NCI-H69 (cell line): ENCODE measurements around the gene ZNF521.
A peak's percentile ranks its signal among the peaks of the same experiment; 100 is the strongest.

ENCODE experiments used
- DNase-seq: peaks from one replicate; lab custom pipeline; 2025; lab: John Stamatoyannopoulos, UW

ZNF521 gene

DNA sequence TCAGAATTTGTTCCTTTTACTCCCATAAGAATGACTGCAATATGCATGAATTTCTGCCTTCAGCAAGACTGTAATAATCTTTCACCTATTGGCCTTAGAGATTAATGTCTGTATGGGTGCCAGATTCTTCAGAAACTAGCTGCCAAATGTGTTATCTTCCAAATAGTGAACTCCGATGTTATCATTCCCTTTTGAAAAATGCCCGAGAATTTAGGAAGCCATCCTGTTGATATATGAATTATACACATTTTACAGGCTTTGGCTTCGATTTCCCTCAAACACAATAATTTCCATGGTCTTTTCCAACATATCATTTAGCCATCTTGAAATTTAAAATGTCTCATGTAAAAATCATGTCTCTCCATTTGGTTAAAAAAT, 101.5 kb downstream of the ZNF521 start:
- no peak for DNase-seq

DNA sequence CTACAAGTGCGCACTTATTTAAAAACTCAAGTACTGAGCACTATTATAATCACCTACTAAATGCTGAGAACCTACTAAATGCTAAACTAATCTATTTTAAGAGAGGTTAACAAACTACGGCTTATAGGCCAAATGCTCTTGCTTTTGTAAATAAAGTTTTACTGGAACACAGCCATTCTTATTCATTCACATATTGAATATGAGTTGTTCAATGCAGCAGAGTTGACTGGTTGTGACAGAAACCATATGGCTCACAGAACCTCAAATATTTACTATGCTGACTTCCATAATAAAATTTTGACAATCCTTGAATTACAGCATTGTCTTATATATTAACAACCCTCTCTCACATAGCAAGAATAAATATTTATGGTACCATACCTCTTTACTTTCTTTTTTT, 103.2 kb downstream of the ZNF521 start:
- DNase-seq: peak; percentile 70

DNA sequence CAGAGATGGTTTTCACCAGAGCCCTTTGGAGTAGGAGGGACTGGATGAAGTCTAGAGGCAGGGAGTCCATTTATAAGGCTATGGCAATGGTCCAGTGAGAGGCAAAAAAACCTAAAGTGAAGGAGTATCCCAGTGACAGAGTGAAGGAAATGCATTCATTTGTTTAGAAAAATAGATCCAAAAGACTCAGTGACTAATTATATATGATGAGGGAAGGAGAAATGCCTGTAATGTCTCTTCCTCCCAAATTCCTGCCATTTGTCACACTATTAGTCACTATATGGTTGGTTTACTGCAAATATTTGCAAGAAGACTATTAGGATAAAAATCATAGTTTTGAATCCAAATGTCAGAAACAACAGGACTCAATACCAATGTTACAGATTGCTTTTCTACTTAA, 104.2 kb downstream of the ZNF521 start:
- no peak for DNase-seq

DNA sequence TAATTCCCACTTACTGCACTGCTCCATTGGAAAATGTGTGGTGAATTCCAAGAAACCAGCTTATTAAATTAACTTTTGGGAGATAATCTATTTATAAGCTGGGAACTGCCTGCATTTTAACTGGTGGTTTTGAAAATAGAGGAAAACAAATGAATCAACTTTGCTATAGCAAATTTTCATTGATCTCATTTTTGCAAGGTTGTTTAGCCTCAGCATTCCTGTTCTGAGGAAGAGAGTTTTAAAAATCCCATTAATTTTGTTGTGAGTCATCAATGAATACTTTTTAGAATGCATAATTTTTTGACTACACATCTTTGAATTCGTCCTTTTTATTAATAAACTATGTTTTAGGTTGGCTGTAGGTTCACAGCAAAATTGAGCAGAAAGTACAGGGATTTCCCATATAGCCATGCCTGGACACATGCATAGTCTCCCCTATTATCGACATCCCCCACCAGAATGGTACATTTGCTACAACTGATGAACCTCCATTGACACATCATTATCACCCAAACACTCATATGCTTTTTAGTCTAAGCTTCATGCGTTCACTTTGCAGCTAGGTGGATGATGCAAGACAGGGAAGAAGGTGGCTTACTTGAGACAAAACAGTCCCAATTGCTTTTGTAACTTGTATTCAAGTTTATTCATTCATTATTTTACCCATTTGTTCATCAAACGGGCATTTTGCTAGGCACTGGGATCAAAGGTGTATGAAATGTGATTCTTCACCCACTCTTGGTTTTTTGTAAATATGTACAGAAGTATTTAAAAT, 106.9 kb downstream of the ZNF521 start:
- DNase-seq: no peak

DNA sequence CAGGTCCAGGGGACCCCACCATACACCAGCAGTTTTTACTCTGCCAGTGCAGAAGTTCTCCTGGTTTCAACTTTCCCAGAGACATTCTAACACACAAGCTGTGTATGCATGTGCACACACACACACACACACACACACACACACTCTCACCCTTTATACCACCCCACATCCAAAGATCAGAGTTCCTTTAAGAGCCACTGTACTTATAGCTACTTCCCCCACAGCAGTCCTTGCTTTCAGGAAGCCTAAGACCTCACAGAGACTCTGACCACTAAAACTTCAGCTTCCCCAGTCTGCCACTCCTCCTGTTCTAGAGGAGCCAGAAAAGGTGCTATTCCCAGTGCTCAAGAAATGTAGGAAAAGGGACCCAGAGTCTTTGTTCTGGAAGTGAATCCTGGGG, 107.8 kb downstream of the ZNF521 start:
- DNase-seq: no peak

DNA sequence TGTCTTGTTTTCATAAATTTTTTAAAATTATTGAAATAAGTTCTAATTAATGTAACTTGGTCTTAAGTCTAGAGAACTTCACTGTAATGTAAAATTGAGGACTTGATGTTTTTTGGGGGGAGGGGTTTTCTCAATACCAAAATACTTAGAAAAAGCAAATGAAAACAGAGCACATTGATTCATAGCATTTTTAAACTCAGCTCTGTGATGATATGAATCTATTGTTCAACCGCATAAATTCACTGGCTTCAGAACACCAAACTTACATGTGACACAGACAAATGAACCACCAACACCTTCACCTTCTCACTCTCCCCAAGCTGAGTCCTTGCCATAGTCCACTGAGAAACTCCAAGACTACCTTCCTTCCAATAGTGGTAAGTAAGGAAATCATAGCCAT, 108.2 kb downstream of the ZNF521 start:
- DNase-seq: no peak

DNA sequence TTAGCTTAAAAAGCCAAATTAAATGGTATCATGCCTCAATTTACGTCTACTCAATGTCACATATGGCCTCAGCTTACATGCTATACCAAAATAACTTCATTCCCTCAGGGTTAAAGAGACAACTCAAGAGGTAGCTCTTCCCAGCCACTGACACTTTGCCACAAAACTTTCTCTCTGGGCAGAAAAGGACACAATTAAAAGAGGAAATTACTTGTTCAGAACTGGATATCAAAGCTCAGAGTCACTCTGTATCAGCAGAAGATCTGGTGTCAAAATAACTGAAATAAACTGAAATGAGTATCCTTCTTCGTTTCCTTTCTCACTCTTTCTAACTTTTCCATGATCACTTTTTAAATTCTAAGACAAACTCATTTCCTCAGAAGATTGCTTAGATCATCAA, 108.7 kb downstream of the ZNF521 start:
- DNase-seq: no peak

DNA sequence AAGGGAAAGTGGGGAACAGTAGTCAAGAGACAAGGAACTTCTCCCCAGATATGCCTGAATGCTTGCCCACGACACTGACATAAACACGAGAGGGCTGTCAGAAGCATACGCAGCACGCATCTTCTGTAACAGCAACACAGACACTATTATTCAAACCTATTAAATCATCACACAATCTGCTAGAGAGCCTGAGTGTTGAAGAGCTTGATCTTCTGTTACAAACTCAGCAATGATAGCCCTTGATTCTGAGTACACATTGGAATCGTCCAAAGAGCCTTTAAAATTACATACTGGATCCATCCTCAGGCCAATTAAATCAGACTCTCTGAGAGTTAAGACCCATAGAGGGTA, 111.6 kb downstream of the ZNF521 start:
- peak; percentile 43 for DNase-seq

DNA sequence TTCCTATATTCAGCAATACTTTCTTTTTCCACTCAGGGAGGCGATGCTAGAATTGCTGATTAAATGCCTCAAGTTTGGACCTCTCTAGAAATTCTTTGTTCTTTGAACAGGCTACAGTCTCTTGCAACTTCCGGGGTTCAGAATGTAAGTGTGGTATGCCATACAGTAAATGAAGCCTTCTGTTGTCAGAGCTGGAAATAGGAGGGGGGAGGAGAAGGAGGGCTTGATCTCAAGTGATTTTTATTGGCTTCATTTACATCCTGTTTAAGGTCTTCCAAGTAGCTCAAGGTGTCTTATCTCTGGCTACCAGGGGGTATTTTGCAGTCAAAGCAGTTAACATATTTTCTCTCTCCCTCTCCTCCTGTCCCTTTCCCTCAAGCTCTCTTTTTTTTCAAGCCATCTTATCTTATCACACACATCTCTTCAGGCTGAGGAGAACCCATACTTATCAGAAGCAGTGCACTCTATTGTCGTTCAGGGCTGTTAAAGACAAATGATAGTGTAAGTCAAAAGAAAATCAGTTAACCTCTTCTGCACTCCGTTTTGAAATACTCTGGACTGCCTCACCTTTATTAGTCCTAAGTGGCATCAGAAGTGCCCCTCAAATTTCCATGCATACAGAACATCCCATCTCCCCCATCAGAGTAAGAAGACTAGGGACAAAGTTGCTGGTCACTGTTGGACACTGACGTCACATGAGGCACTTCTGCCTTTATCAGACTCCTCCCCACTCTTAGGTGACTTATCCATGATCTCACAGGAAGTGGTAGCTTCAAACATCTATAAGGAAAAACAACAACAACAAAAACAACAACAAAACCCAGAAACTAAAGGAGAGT, 112.2 kb downstream of the ZNF521 start:
- DNase-seq: no peak

DNA sequence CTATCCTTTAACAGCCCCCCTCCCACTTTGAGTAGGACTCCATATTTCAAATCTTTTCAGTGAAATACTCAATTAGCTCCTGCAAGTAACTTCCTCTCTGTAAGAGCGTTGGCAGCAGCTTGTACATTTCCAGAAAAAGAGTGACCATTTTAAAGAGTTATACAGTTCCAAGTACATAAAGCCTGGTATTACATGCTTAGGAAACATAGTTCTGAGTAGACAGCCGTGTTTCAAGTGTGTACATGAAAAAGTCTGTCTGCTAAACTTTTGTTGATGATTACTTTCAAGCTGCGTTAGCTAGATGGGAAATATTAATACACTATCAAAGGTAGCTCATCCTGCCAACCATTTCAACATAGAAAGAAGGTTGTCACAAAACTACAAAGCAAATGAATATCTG, 112.8 kb downstream of the ZNF521 start:
- DNase-seq: no peak

DNA sequence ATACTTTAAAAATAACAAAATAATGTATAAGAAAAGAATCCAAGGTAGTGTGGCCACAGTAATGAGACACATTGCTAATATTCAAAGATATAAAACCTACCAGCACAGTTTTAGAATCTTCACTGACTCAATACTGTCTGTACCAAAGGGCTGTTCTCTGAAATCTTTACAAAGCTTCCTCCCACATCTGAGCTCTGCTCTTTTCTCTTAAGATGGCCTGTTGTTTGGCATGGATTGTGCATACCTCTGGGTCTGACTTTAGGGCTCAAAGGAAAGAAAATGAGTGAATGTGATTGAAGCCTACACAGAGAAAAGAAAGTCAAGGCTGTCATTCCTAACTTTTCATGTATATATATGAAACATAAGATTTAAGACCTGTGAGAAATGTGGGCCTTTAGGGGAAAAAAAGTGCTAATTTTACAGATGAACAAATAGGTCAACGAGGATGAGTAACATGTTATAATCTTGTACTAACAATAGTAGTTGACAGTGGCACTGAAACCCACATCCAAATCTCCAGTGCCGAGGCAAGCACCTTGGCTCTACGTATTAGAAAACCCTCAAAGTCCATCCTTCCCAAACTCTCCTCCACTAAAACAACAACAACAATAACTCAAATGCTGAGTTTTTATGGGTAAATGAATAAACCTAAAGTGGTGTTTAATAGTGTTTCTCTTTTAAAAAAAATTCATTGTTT, 114.2 kb downstream of the ZNF521 start:
- no peak for DNase-seq

DNA sequence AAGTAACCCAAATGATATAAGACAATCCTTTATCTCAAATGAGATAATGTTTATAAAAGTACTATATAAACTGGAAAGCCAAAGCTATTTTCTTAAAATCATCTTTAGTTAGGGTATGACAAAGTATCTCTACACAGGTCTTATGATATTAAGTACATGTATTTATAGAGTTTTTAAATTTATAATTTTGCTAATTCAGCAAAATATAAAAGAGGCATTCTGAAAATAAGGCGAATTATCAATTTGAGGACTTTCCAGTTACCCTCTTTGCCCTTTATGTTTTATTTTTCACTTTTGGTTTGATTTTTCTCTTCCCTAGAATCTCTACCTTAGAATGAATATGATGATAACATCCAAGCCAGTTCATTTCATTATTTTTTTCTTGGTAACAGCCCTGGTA, 115.2 kb downstream of the ZNF521 start:
- DNase-seq: no peak

DNA sequence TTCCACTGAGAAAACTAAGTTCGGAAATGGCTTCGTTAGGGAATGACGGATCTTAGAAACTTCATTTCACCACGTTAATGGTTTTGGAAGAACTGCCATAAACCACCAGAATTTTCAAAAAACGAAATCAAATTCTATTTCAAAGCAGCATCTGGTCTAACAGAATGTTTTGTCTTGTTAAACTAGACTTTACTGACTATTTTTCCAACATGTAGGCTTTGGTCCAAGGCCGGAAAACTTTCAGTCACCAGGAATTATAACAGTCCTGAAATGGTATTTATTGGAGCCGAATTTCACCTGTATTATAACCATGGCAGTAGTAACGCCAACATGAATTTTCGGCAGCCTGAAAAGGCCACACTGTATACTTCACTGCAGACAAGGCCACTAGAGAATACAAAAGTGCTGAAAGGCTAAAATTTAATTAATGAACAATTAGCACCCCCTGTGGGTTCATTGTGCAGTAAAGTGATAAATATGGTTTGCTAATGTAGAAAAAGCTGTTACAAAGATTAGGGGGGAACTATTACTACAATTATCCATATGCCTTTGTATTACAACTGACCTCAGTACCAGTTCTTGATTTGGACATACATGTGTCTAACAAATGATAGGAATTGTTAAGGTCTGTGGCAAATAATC, 116.4 kb downstream of the ZNF521 start:
- DNase-seq: peak; percentile 88

DNA sequence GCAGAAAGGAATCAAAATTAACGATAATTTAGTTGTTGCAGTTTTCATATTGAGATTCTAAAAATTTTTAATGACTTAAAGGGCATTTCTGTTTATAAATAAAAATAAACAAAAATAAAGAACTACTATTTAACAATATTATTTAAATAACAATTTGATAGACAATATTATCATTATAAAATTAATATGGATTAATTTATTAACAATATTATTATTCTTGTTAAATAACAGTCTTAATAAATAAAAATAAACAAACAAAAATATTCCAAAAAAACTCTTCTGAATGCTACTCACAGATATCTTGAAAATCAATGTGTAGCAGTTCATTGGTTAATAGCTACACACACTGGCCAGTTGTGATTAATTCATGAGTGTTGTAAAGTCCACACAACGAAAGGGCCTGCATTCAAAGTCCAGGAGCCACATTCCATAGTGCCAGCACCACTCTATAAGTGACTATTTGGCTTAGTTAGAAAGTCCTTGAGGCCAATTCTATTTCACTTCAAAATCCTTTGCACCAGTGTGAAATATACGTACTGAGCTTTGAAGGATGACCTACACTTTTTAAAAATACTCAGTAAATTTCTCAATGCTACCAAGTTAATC, 117.1 kb downstream of the ZNF521 start:
- DNase-seq: peak; percentile 27

DNA sequence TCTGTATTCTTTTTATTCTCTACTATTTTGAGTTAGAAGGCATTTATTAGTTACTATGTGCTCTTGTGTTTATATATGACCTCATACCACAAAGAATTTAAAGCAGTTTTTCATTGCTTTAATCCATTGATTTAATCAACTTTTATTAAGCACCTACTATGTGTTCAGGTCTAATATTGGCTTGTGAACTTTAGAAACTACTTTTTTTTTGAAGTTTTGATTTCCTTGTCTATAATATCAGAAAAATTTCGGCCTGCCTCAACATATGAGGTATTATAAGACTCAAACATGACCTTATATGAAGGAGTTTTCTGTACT, 117.7 kb downstream of the ZNF521 start:
- no peak for DNase-seq

DNA sequence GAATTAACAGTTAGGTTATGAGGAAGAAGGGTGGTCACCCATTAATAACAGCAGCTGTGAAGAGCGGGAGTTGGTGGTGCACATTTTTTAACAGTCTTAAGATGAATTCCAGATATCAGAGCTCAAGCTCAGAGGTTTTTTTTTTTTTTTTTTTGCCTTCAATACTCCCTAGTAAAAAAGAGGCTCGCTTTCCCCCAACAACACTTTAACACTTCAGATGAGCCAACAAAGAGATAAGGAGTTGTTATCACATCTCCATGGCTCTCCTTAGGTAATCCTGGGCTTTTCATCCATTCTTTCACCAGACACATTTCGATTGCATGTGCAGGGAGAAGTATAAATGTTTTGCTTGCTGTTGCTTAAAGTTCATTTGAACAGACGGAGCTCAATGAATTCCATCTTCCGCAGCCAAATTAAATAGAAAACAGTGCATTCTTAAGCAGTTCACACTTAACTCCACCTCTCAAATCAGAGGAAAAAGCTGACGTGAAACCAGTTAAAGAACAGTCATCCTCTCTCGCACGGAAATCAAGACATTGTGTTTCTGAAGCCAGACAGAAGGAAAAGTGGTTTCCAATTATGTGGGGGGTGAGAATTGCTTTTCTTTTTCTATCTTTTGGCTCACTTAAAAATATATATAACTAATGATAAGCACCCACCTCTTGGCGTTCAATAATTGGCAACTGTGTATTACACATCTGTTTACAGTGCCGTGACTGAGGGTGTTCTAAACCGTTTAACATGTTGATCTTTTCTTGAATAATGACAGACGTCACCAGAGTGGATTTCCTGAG, 118.2 kb downstream of the ZNF521 start:
- DNase-seq: no peak

DNA sequence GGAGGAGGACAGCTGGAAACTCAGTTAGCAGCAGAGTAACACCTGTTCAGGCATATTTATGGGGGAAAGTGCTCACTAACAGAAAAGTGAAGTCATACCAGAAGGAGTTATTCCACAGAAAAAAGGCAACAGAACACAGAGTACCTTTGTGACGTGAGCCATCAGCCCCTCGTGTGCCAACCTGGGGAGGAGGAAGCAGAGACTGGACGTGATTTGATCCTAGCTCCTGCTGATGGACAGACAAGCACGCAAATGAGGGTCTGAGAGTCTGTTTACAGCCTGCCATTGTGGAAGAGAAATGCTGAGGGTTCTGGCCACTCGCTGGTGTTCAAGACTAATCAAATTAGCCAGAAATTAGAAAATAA, 120.7 kb downstream of the ZNF521 start:
- peak; percentile 70 for DNase-seq

DNA sequence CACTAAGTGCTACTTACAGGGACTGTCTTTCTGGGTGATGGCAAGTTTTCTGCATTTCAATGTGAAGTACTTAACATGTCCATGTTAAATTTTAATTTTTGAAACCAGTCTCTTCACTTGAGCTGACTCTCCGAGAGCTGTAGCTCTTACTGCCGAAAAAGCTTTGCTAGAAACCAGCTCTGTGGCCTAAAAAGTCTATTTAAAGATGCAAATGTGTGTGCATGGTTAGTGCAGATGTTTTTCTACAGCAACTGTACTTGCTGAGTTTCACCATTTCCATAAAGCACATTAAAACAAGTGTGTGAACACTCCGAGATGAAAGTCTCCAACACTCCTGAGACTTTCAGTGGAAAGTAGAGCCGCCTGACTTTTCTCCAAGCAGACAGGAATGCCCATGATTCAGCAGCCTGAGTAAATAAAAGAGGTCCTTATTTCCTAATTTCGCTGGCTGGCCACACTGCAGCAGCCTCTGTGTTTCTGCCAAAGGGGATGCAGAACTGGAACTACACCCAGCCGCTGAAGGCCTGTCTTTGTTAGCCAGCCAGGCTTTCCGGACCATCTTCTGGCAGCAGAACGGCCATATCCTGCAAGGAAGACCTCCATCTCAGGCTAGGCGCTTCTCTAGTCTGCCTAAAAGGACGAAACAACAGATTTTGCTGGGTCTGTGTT, 121.2 kb downstream of the ZNF521 start:
- DNase-seq: peak; percentile 70

DNA sequence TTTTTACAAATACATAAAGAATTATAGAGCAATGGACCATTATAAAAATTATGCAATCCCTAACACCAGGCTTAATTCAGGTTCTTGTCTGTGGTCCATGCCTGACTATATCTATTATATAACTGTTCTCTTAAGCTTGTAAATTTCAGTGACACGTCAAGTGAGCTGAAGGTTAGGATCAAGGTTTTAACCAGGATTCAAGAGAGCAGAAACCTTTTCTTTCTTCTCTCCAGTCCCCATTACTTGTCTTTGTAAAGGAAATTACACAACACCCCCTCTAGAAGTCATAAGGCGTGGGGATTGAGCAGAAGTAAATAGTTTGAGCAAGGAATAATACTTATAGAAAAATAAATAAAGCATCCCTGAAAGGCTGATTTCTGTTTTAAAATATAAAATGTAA, 122.0 kb downstream of the ZNF521 start:
- DNase-seq: peak; percentile 27

DNA sequence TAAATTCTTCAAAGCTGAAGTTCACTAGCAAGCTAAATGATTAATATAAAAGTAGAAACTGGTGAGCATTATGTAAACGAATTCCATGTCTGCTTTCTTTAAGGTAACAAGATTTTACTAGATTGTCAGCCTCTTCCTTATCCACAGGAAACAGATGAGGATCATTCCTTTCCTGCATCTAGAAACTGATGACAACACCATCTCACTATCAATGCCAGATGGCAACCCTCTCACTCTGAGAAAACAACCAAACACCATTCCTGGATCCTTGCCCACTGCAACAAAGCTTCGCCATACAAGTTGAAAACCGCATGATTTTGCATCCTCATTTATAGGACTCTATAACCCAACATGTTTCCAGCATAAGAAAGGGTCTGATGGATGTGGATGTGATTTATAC, 122.9 kb downstream of the ZNF521 start:
- DNase-seq: peak; percentile 94

DNA sequence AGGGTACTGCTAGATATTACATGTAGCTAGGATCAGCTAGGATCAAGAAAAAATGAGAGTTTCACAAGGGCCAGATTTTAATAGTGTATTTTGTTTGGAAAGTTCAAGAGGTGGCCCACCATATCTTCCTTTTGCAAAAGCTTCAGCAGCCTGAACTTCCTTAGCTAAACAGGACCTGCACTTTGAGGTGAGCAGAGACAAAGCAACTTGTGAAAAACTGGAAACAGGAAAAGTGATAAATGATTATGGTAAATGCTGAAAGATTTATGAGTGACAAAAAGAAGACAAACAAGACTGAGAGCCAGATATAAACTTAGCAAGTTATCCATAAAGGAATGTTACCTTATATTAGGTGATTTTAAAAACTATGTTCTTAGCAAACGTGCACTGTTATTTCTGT, 123.6 kb downstream of the ZNF521 start:
- no peak for DNase-seq
